Coronary artery (tissue), 2 donors: ENCODE results near the gene TRIB2.

ENCODE experiments used
- DNase-seq: peaks from one replicate; pipeline ENCODE4 v3.0.0-alpha.2; 2017; ENCODE audit warnings: low spot score
- H3K27ac ChIP-seq, 2 donors: fragments of 200-600 bp; sonication (generic); one replicate each; pipeline ENCODE4 v1.5.1; 2016 to 2019
- H3K4me3 ChIP-seq: fragments of 200-600 bp; sonication (generic); 2 replicates; pipeline ENCODE4 v1.5.1; 2016; ENCODE audit warnings: mild to moderate bottlenecking, moderate library complexity
- CTCF ChIP-seq: fragments of 200-600 bp; sonication (generic); IDR thresholded peaks from one replicate; pipeline ENCODE4 v1.5.1; 2019; ENCODE audit warnings: antibody characterized with exemption

Gene TRIB2

DNA sequence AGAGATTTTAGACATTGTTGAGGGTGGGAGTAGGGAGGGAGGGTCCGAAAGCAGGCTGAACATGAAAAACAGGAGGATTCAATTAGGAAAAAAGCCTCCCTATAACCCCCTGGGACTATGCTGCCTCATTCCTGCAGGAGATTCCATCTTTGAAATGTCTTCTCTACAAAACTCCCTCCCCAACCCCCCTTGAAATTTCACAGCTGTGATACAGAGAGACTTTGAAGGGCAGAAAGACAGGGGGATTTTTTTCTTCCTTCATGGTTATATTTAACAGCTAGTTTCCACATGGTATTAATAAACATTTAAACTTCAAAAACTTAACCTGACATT lies 57.6 kb downstream of the TRIB2 start:
- no peak for DNase-seq

DNA sequence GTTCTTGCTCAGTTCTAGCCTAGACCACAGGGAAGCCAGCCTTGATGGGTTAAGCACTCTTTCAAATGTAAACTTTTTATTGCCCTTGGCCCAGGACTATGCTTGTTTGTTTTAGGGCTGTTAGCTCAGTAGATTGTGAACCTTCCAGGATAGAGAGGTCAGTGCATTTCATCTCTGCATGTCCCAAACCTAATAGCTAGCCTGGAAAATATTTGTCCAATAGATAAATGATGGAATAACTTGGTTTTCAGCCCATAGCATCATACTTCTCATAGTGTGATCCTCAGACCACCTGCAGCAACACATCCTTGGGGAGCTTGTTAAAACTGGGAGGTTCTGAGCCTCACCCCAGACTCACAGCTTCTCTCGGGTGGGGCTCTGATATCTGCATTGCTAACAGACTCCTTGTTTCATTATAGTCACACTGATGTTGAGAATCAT lies 59.8 kb downstream of the TRIB2 start:
- TF ChIP-seq CTCF = no peak
- Histone ChIP-seq H3K4me3 (no peak overlapping the region), H3K27ac (no peak overlapping the region)
- no peak for DNase-seq

More for the DNA sequence above, 57.6 kb downstream of the TRIB2 start:
- TF ChIP-seq CTCF = no peak
- Histone ChIP-seq H3K4me3 (no peak overlapping the region), H3K27ac (no peak overlapping the region)

DNA sequence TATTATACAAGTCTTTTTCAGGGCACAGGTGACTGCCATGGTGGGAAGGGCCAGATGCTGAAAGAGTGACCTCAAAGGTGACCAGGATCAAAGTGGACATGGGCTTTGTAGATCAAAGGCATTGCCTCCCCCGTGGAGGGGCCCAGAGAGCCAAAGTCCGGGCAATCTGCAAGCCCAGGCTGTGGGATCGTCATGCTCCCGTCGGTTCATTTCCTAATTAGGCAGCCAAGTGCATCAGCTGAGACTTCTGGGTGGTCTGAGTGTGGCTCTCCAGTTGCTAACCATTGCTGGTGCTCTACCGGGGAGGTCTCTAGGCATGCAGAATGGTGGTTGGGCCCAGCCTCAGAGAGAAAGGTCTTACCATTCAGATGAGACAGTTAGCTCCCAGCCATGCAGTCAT lies 61.6 kb downstream of the TRIB2 start:
- no peak overlapping the region for H3K4me3 ChIP-seq
- TF ChIP-seq CTCF = no peak
- no peak overlapping the region for H3K27ac ChIP-seq
- no peak for DNase-seq

GRCh38 chr2:12778811-12779579 lies 62.3 kb downstream of the TRIB2 start:
- Histone ChIP-seq H3K27ac (no peak overlapping the region), H3K4me3 (no peak overlapping the region)
- TF ChIP-seq CTCF = no peak
- no peak for DNase-seq

GRCh38 chr2:12781329-12781728 lies 64.6 kb downstream of the TRIB2 start:
- Histone ChIP-seq H3K27ac (no peak overlapping the region), H3K4me3 (no peak overlapping the region)
- no peak for DNase-seq
- TF ChIP-seq CTCF = no peak

DNA sequence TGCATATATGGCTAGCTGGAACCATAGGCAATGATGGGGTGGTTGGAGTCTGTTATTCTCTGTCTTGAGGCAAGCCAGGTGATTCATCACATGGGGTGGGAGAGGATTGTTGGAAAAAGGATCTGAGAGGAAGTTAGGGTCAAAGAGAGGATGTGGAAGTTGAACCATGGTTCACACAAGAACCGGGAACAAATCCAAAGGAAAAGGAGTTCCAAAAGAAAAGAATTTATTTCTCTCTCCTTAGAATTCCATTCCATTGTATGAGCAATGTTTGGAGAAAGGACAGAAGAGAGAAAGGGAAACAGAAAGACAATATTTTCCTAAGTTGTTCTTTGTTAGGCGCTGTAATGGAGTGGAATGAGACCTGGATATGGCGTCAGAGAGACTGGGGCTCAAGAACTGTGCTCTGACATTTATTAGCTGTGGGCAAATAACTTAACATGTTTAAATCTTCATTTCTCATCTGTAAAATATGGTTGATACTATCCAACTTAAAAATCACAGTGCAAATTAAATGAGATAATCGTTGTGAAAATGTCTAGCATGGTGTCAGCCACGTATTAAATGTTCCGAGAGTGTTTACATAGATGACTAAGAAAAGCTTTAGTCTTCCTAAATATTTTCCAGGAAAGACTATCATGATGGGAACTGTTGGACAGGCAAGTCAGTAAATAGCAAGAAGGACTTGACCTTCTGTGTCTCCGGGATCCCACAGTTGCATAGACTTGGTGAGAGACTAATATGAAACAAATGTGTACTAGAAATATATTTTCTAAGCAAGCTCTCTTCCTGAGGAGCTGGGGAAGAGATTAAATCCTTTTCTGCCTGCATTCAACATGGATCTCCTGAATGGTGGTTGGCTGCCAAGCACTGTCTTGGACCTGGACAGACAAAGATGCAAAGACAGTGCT lies 71.4 kb downstream of the TRIB2 start:
- TF ChIP-seq CTCF = no peak
- no peak for DNase-seq
- H3K4me3 ChIP-seq = no peak overlapping the region
- H3K27ac ChIP-seq = peak overlapping the region in 1 of 2 donors; percentile 74
